Measurements from ENCODE around the gene MIA3. TPM values are rescaled to one million over a fixed set of nuclear protein-coding genes. Genes with fewer than 3 reads are reported as not detected.

The MIA3 gene
- total and polyA plus RNA-seq, 9 of the 15 experiments (the other 6 are each of a cell fraction or from before 2014, with no cell fraction given), result 21.6 to 89.4 (median 40.8) TPM

GRCh38 chr1:222712253-222713090 is 94.6 kb downstream of the MIA3 start, which contains the start of the genes AIDA and BROX (continued):
- TF ChIP-seq, protein P1, sequence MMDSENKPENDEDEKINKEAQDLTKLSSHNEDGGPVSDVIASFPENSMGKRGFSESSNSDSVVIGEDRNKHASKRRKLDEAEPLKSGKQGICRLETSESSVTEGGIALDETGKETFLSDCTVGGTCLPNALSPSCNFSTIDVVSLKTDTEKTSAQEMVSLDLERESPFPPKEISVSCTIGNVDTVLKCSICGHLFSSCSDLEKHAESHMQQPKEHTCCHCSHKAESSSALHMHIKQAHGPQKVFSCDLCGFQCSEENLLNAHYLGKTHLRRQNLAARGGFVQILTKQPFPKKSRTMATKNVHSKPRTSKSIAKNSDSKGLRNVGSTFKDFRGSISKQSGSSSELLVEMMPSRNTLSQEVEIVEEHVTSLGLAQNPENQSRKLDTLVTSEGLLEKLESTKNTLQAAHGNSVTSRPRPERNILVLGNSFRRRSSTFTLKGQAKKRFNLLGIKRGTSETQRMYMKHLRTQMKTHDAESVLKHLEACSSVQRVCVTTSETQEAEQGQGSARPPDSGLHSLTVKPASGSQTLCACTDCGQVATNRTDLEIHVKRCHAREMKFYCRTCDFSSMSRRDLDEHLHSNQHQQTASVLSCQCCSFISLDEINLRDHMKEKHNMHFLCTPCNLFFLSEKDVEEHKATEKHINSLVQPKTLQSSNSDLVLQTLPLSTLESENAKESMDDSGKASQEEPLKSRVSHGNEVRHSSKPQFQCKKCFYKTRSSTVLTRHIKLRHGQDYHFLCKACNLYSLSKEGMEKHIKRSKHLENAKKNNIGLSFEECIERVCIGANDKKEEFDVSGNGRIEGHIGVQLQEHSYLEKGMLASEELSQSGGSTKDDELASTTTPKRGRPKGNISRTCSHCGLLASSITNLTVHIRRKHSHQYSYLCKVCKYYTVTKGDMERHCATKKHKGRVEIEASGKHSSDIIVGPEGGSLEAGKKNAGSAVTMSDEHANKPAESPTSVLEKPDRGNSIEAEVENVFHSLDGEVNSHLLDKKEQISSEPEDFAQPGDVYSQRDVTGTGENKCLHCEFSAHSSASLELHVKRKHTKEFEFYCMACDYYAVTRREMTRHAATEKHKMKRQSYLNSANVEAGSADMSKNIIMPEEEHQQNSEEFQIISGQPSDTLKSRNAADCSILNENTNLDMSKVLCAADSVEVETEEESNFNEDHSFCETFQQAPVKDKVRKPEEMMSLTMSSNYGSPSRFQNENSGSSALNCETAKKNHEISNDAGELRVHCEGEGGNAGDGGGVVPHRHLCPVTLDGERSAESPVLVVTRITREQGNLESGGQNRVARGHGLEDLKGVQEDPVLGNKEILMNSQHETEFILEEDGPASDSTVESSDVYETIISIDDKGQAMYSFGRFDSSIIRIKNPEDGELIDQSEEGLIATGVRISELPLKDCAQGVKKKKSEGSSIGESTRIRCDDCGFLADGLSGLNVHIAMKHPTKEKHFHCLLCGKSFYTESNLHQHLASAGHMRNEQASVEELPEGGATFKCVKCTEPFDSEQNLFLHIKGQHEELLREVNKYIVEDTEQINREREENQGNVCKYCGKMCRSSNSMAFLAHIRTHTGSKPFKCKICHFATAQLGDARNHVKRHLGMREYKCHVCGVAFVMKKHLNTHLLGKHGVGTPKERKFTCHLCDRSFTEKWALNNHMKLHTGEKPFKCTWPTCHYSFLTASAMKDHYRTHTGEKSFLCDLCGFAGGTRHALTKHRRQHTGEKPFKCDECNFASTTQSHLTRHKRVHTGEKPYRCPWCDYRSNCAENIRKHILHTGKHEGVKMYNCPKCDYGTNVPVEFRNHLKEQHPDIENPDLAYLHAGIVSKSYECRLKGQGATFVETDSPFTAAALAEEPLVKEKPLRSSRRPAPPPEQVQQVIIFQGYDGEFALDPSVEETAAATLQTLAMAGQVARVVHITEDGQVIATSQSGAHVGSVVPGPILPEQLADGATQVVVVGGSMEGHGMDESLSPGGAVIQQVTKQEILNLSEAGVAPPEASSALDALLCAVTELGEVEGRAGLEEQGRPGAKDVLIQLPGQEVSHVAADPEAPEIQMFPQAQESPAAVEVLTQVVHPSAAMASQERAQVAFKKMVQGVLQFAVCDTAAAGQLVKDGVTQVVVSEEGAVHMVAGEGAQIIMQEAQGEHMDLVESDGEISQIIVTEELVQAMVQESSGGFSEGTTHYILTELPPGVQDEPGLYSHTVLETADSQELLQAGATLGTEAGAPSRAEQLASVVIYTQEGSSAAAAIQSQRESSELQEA (IDR thresholded peaks at IDR 0.05; ENCODE audit: low read depth), result no peak
- peak; percentile 80; the same call in 1 of the 2 replicates for TF ChIP-seq TARDBP (IDR thresholded peaks at IDR 0.05)
- TF ChIP-seq ZNF274 (IDR thresholded peaks at IDR 0.05; ENCODE audit: borderline replicate concordance, low read depth, low read length), result no peak
- no peak for TF ChIP-seq CBX1 (IDR thresholded peaks at IDR 0.05; ENCODE audit: low read depth)
- TF ChIP-seq EZH2 (IDR thresholded peaks at IDR 0.05; ENCODE audit: borderline replicate concordance, low read depth, low read length), result no peak
- TF ChIP-seq TBP (optimal IDR thresholded peaks at IDR 0.05; ENCODE audit: low read depth, low read length), result no peak
- TF ChIP-seq, protein P2, sequence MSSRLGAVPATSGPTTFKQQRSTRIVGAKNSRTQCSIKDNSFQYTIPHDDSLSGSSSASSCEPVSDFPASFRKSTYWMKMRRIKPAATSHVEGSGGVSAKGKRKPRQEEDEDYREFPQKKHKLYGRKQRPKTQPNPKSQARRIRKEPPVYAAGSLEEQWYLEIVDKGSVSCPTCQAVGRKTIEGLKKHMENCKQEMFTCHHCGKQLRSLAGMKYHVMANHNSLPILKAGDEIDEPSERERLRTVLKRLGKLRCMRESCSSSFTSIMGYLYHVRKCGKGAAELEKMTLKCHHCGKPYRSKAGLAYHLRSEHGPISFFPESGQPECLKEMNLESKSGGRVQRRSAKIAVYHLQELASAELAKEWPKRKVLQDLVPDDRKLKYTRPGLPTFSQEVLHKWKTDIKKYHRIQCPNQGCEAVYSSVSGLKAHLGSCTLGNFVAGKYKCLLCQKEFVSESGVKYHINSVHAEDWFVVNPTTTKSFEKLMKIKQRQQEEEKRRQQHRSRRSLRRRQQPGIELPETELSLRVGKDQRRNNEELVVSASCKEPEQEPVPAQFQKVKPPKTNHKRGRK (tag; IDR thresholded peaks at IDR 0.05), result no peak
- TF ChIP-seq HCFC1 (IDR thresholded peaks at IDR 0.05; ENCODE audit: low read depth, low read length), result peak; percentile 87
- peak; percentile 65 for TF ChIP-seq MYC (IDR thresholded peaks at IDR 0.05; ENCODE audit: low read depth, low read length)
- peak; percentile 86; the same call in 1 of the 2 replicates for TF ChIP-seq MYC (CRISPR knock-in tag; IDR thresholded peaks at IDR 0.05; ENCODE audit: borderline replicate concordance, low read depth)
- TF ChIP-seq E2F3 (CRISPR knock-in tag; IDR thresholded peaks at IDR 0.05), result peak; percentile 96
- TF ChIP-seq ZNF41 (CRISPR knock-in tag; conservative IDR thresholded peaks at IDR 0.05), result peak; percentile 69; the same call in 1 of the 2 replicates
- peak; percentile 76; the same call in 1 of the 2 replicates for TF ChIP-seq ZNF76 (CRISPR knock-in tag; IDR thresholded peaks at IDR 0.05; ENCODE audit: borderline replicate concordance)
- no peak for TF ChIP-seq SMARCB1 (IDR thresholded peaks at IDR 0.05; ENCODE audit: insufficient read length, low read depth)
